CD4-positive, alpha-beta T cell treated with Interleukin-1 beta for 1 hour (primary cell): ENCODE results near the gene CD99L2.
A peak's percentile ranks its signal among the peaks of the same experiment; 100 is the strongest.

Source experiments
- DNase-seq, 2 donors: peaks; one replicate each; pipeline ENCODE4 v3.0.0-alpha.2; 2020 to 2022

CD99L2 gene, protein sequence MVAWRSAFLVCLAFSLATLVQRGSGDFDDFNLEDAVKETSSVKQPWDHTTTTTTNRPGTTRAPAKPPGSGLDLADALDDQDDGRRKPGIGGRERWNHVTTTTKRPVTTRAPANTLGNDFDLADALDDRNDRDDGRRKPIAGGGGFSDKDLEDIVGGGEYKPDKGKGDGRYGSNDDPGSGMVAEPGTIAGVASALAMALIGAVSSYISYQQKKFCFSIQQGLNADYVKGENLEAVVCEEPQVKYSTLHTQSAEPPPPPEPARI

DNA sequence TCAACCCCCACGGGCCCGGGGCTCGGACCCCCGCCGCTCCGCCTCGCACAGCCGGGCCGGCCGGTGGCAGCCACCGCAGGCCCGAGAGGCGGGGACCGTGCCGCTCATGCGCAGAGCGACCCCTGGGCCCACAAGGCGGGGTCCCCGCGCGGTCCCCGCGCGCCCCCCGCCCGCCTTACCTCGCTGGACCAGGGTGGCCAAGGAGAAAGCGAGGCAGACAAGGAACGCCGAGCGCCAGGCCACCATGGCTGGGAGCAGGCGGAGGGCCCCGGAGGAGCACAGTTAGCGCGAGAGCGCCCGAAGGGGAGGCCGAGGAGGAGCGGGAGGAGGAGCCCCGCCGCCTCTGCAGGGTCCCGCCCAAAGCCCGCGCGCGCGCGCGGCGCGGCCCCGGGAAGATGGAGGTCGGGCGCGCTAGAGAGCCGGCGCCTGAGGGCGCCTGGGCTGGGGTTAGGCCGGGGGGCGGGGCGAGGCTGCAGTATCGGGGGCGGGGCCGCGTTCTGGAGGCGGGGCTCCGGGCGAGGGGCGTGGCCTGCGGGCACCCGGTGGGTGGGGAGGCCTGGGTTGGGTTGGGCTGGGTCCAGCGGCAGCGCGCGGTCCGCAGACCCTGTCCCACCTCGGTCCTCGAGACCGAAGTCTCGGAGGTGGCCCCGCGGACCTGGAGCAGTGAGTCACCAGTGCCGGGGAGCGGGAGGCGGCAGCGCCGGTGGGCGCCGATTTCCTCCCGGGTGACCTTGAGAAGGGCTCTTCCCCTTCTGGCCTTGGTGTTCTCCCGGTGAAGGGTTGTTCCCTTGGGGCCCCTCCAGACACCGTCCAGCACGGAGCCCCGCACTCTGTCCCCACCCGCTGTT lies at the start of gene CD99L2:
Gene CD99L2, minus strand, starts transcription at position 326 of the 848 bp plus-strand sequence. Its CDS starts 80 bp downstream, at position 246.
- DNase-seq: peak; percentile 91

DNA sequence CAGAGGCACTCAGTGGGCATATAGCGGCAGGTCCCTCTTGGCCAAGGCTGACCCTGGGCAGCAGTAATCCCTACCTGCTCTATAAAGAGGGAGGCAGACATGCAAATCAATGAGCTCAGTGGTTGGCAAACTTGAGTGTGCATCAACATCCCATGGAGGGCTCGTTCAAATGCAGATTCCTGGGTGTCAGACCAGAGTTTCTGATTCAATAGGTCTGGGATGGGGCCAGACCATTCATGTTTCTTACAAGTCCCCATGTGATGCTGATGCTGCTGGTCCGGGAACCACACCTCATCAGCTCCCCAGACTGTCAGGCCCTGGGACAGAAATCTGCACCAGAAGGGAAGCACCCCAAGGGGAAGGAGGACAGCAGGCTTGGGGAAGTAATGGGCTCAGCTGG lies 45.8 kb upstream of the CD99L2 start:
- no peak for DNase-seq

DNA sequence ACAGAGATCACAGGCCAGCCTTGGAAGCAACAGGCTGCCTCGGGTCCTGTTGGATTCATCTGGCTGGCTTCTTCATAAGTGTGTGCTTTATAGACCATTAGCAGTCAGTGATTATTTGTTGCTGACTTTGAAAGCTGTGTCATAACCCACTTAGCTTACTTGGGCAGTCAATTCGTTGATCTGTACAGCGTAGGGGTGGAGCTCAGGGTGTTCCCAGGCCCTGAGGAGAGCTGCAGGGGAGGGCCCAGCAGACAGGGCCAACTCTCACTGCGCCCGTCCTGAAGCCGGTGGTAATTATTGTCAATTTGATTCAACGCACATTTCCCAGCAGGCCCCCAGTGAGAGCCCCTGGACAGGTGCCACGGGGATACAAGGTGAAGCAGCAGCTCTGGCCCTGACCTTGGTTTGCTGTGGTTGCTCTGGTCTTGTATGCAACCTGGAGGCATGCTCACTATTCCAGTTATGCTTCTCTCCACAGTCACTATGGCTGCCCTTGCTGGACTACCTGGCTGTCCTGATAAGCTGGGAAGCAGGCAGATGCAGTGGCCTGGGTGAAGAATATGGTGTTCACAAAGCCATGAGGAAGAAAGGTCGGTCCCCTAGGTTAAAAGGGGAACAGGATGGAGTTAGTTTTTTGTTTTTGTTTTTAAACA lies 44.6 kb upstream of the CD99L2 start:
- DNase-seq: no peak

DNA sequence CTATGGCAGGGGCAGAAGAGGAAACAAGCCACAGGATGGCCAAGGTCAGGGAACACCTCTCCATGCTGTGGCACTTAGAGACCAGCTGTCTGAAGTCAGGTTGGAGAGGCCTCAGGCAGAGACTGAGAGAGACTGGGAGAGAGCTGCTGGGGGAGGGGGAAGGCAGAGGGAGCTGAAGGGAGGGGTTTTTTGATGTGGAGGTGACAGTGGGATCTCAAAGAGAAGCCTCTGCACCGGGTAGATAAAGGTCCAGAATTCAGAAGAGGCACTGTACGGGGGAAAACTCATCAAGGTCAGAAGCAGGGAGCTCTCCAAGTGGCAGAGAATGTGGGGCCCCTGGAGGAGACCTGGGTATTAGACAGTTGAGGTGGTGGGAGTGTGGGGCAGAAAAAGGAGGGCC lies 43.1 kb upstream of the CD99L2 start:
- DNase-seq: no peak

DNA sequence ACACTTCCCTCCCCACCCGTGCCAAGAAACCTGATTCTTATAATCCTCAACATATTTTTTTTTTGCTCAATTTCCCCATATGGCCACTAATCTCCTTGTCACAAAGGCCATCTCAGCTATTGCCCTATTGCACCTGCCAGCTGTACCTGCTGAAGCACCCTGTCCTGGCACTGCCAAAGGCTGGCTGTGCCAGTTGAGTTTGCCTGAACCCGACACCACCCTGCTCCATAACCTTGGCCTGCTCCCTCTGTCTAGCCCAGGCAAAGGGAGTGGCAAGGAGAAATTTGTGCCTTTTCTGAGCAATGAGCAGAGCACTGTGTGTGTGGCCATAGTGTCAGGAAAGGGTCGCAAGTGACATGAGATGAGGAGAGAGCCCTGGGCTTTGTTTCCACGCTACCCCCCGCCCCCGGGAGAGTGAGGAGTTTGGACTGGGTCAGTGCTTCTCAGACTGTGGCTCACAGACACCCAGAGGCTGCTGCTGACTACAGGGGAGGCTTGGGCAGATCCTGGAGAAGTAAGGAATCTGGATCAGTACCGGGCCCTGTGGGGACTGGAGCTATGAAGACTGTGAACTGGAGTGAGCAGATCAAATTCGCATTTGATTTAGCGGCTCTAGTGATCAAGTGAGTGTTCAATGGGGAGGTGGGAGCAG lies 42.5 kb upstream of the CD99L2 start:
- DNase-seq: no peak

DNA sequence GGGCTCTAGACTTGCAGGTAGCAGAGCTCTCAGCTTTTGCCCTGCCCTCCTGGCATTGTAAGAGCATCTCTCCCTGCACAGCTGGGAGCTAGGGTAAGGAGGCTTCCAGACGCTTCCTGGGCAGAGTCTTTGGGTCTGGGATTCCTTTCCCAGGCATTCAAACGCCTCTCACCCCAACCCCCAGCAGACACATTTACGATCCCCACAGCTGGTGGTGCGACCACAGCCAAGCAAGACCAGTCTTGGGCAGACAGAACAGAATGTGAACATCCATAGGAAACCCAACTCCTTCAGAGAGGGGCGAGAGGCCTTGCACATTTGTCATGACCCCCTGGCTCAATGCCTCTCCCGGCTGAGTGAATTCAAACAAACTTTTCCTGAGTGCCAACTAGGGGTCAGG lies 38.1 kb upstream of the CD99L2 start:
- no peak for DNase-seq

DNA sequence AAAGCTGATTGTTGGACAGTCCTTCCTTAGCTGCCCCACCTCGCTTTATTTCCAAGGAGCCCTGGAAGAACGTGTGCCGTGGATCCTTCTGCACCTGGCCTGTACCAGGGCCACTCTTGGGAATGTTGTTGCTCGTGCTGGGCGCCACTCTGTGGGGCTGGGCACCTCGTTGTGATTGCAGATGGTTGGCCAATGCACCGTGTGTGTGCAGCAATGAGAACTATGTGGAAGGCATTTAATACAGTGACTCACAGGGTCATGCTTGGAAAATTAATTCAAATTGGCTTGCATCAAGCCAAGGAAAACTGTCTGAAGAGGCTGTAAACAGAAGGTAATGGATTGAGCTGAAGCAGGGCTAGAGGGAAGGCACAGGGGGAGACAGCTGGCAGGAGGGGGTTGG lies 37.0 kb upstream of the CD99L2 start:
- DNase-seq: no peak

DNA sequence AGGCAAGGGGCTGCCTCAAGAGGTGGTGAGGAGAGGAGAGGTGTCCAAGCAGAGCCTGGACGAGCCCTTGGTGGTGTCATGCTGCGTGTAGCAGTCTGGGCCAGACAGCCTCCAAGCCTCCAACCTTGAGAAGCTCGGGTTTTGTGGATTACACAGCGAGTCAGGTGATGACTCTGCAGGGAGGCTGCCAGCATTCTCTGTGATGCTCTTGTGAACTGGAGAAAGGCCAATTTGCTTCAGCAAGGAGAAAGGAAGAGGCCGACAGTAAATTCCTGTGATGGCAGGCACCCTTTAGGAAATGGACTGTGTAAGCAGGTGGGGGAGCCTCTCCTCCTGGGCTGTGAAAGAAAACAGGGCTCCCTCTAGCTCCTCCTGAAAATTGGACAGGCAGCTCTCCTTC lies 36.0 kb upstream of the CD99L2 start:
- no peak for DNase-seq

DNA sequence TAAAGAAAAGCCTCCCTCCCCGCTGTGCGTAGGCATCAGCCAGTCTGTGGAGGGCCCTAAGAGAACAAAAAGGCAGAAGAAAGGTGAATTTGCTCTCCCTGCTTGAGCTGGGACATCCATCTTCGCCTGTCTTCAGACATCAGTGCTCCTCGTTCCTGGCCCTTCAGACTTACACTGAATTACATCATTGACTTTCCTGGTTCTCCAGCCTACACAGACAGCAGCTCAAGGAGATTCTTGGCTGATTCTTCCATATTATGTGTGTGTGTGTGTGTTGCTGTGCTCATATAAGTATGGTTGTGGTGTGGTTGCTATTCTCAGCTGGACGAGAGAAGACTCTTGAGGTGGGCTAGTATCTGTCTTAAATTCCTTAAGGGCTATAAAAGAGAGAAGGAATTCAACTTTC lies 35.5 kb upstream of the CD99L2 start:
- DNase-seq: no peak

DNA sequence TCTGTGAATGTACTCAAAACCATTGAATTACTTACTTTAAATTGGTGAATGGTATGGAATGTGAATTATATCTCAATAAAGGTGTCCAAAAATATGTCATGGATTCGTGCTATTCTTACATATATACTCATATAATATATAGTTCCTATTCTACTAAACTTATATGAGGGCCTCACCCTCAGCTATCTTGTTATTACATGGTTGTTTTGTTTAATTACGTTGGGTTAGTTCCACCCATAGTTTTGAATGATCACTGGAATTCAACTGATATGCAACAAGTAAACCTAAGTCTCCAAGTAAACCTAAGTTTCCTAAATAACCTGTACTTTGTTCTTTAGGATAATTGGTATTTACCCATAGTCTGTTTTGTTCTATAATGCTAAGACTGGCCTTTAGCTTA lies 30.6 kb upstream of the CD99L2 start:
- no peak for DNase-seq

DNA sequence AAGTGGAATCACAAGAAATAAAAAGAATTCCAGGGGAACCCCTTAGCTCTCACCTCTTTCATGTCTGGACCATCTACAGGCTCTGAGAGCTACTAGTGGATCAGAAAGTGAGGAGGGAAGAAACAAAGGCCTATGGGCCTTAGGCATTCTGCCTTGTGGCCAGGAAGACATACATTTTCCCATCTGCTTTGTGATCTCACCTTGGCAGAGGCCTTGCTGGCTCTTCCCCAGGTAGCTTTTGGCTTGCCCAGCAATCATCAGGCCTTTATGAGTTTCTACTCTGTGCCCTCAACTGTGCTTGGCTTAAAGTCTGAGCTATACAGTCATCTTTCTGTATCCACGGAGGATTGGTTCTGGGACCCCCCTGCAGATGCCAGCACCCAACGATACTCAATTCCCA lies 28.3 kb upstream of the CD99L2 start:
- DNase-seq: no peak

DNA sequence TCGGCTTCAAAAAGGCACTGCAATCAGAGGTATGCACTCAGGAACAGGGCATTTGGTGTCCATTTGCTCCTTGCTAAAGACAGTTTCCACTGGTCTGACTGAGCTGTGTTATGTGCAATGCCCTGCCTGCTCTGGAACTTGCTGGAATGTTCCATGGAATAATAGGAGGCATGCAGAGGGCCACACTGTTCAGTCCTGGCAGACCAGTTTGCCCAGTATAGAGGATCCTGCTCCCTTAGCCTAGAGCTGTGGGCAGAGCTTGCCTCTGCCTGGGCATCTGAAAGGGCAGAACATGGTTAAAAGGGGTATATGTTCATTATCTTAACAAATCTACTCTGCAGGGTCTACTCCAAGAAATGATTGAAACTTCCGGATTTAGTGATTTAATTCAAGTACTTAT lies 27.8 kb upstream of the CD99L2 start:
- DNase-seq: no peak

DNA sequence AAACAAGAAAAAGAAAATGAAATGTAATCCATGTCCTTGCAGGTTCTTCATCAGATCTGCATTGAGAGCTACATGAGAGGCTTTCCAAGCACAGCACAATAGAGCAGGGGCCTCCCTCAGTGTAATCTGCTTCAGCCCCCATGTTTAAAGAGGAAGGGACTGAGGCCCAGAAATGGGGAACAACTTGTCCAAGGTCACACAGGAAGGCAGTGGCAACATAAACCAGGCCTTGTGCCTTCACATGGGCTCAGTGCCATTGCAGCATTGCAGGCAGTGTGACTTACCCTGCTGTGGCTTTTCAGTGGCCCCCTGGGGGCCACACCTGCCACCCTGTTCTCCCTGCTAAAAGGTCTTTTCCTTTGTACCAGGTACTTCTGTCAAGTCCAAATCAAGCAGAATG lies 20.9 kb upstream of the CD99L2 start:
- no peak for DNase-seq

DNA sequence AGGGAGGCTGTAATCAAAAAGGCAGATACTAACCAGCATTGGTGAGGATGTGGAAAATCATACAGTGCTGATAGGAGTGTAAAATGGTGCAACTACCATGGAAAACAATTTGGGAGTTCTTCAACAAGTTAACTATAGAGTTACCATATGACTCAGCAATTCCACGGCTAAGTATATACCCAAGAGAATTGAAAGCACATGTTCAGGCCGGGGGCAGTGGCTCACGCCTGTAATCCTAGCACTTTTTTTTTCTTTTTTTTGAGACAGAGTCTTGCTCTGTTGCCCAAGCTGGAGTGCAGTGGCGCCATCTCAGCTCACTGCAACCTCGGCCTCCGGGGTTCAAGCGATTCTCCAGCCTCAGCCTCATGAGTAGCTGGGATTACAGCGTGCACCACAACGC lies 15.0 kb upstream of the CD99L2 start:
- DNase-seq: no peak

DNA sequence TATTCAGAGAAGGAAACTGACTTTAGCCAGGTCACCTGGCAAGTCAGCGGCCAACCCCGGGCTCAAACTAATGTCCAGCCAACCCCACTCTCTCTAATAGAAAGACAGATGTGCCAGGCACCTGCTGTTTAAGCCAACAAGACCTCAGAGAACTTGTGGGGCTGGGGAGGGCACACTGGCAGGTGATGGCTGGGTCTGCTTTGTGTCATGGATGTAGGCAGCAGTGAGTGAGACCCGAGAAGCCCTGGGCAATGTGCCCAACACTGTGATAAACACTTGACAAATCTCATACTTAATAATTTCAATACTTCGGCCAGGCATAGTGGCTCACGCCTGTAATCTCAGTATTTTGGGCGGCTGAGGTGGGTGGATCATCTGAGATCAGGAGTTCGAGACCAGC lies 9.0 kb upstream of the CD99L2 start:
- DNase-seq: no peak

DNA sequence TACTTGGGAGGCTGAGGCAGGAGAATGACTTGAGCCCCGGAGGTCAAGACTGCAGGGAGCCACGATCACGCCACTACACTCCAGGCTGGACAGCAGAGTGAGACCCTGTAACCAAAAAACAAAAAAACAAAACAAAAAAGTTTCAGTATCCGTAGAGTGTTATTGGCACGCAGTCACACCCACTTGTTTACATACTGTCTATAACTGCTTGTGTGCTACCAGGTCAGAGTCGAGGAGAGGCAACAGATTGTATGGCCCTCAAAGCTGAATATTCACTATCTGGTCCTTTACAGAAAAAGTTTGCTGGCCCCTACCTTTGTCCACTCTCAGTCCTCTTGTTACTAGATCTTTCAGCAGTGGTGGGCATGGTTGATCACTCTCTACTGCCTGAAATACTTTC lies 8.2 kb upstream of the CD99L2 start:
- DNase-seq: no peak

DNA sequence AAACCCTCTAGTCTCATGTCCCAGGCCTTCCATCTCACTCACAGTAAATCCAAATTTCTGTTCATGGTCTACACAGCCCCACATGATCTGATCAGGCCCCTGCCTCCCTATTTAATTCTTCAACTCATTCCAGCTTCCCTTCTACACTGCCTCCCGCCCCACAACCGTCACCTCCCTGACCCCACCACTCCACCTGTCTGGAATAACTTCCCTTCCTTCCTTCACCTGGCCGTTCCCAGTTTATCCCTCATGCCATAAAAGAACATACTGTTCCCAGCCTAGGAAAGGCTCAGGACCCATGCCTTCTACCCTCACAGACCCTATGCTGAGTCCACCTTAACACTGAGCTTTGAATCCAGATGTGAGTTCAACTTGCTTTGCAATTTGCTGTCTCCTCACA lies 6.8 kb upstream of the CD99L2 start:
- no peak for DNase-seq

DNA sequence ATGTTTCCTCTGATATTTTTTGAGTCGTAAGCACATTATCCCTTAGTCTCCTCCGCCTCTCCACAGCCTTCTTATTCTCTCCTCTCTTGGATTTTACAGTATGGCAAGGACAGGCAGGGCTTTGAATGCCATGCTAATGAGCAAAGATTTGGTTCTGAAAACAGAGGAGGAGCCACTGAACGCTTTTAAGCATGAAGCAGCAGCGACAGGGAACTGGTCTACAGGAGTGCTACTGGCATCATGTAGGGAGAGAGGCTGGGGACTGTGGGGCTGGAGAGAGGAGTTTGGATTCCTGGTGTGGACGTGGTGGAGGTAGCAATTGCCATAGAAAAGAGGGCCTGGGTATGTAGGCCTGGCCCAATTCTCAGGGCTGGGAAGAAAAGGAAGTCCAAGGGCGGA lies 4.6 kb upstream of the CD99L2 start:
- DNase-seq: no peak

DNA sequence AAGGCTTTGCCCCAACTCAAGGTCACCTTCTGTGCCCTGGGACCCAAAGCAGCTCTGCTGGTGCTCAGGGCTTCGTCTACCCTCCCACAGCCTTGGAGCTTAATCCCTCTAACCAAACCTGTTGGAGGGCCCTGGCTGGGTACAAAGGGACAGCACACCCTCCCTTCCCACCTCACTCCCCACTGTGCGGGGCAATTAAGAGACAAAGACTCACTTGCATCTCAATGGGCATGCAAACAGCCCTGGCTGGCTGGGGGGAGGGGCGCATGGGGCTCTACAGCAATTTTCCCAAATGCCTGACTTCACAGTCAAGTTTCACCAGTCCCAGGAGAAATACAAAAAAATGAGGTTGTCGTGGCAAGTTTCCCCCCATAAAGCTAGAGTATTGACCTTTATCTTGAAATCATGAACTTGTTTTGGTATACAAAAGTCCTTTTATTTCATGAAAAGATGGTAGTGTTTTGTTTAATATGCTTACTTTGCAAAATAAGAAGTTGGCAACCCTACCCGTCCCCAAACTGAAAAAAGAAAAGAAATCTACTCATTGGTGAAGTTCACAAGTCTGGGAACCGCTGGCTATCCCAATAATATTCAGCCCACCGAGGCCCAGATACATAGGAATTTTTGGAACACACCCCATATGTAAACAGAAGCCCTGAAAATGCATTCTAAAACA lies 4.1 kb upstream of the CD99L2 start:
- DNase-seq: no peak

DNA sequence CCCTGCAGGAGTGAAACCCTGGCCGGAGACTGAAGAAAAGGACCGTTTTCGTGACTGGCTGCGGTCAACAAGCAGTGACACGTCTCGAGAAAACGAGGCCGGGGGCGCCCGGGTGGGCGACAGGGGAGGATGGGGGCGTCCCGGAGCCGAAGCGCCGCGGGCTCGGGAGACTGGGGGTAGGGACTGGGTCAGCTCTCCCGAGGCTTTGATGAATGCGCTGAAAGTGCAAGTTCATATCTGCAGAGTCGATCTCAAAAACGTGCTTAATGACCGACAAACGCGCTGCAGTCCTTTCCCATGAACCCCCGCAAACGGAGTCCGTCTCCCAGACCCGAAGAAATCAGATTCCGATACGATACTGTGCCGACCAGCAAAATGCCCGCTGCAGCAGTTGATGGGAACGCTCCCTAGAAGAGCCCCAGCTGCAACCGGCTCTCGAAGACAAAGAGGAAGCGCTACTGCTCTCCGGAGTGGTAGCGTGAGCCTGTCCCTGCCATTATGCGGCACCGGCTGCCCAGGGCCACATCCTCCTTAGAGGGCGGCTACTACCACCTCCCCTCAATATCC lies 806 bp upstream of the CD99L2 start:
- DNase-seq: peak; percentile 24 to 42

DNA sequence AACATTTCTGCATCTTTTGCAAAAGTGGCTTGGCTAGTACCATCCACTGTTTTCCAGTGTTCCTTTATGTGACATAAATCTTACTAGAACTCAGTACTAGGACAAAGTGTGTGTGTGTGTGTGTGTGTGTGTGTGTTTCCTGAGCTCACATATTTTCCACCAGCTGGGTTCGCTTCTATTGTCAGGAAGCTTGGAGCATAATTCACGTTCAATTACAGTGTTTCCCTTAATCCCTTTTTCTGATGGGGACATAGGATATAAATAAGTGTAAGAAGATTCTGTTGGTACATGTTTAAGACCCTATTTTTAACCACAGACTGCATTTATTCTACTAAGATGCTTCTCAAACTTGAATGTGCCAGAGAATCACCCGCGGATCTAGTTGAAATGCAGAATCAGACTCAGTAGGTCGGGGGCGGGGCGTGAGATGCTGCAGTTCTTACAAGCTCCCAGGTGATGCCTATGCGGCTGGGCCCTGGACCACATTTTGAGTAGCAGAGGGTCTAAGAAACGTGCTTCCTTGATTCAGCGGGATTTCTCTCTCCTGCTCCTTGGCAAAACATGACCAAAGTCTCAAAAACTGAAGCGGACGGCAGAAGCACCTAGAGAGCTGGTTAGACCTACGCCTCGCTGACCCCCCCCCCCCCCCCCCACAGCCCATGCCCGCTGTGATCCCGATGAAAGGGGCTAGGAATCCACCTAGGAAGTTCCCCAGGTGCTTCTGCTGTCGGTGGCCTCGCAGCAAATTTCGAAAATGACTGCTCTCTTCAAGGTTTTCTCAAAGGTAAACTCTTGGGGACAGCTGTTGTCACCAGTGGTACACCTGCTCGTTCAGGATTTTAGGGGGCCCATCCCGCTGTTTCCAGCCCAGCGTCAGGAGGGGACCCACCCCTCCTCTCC lies 797 bp downstream of the CD99L2 start:
- peak; percentile 25 to 27 for DNase-seq
